Hepatocyte (in vitro differentiated cells): ENCODE results near the gene GTF3A. TPM values are rescaled to one million over a fixed set of nuclear protein-coding genes. Genes with fewer than 3 reads are reported as not detected.

Experiments
- DNase-seq: peaks from one replicate; pipeline ENCODE4 v3.0.0-alpha.2; 2016; ENCODE audit warnings: low spot score
- H2AFZ ChIP-seq: fragments of 200-600 bp; sonication (generic); 2 replicates; pipeline ENCODE4 v1.6.0; 2016; ENCODE audit warnings: antibody characterized with exemption, mild to moderate bottlenecking
- H3K27ac ChIP-seq: fragments of 200-600 bp; sonication (generic); 2 replicates; pipeline ENCODE4 v1.5.1; 2016; ENCODE audit warnings: mild to moderate bottlenecking
- H3K27me3 ChIP-seq: fragments of 200-600 bp; sonication (generic); 2 replicates; pipeline ENCODE4 v1.6.1; 2016
- H3K36me3 ChIP-seq: fragments of 200-600 bp; sonication (generic); replicated peaks from 2 replicates; pipeline ENCODE4 v1.5.1; 2016; ENCODE audit warnings: low read depth; ENCODE audit not compliant: insufficient read depth
- H3K4me1 ChIP-seq: fragments of 200-600 bp; sonication (generic); 2 replicates; pipeline ENCODE4 v1.5.1; 2016; ENCODE audit warnings: mild to moderate bottlenecking, moderate library complexity; ENCODE audit not compliant: insufficient read depth
- H3K4me2 ChIP-seq: fragments of 200-600 bp; sonication (generic); 2 replicates; pipeline ENCODE4 v1.6.0; 2016
- H3K4me3 ChIP-seq: fragments of 200-600 bp; sonication (generic); 2 replicates; pipeline ENCODE4 v1.5.1; 2016; ENCODE audit warnings: mild to moderate bottlenecking
- H3K79me2 ChIP-seq: fragments of 200-600 bp; sonication (generic); 2 replicates; pipeline ENCODE4 v1.6.0; 2017; ENCODE audit warnings: mild to moderate bottlenecking
- H3K9me2 ChIP-seq: fragments of 200-600 bp; sonication (generic); replicated peaks from 2 replicates; pipeline ENCODE4 v1.6.0; 2017; ENCODE audit warnings: mild to moderate bottlenecking; ENCODE audit not compliant: insufficient read depth
- H3K9me3 ChIP-seq: fragments of 200-600 bp; sonication (generic); 2 replicates; pipeline ENCODE4 v1.5.1; 2016; ENCODE audit warnings: low read depth, mild to moderate bottlenecking
- H4K20me1 ChIP-seq: fragments of 200-600 bp; sonication (generic); 2 replicates; pipeline ENCODE4 v1.6.0; 2016; ENCODE audit warnings: mild to moderate bottlenecking; ENCODE audit not compliant: insufficient read depth, poor library complexity, severe bottlenecking
- EZH2 ChIP-seq: fragments of 200-600 bp; sonication (generic); IDR thresholded peaks from 2 replicates; pipeline ENCODE4 v1.6.1; 2016; ENCODE audit warnings: antibody characterized with exemption, mild to moderate bottlenecking, borderline replicate concordance
- EZH2phosphoT487 ChIP-seq: fragments of 200-600 bp; sonication (generic); IDR thresholded peaks from one replicate; pipeline ENCODE4 v1.6.1; 2018; ENCODE audit warnings: antibody characterized with exemption, mild to moderate bottlenecking, low read depth, moderate library complexity; ENCODE audit not compliant: unreplicated experiment, severe bottlenecking
- WGBS: methylation state at CpG from one replicate; pipeline ENCODE4 v1.1.6; 2016; ENCODE audit warnings: low lambda C conversion rate; ENCODE audit errors: missing lambda C conversion rate; 5-methylcytosine and 5-hydroxymethylcytosine counted together
- polyA plus RNA-seq: library from polyadenylated mRNA; unstranded; fragments of >200 nt; fragmentation: Nextera tagmentation; extraction: Ambion mirVana; gene quantifications from 2 replicates; pipeline ENCODE4 v1.2.1, GENCODE V29; 2016
- total RNA-seq: library from RNA; depleted of rRNA; stranded (reverse); fragments of >200 nt; gene quantifications from 2 replicates; pipeline ENCODE4 v1.2.3, GENCODE V29; 2014
- TF ChIP-seq, protein P1 (sequence below): fragments of 200-600 bp; sonication (generic); IDR thresholded peaks from 2 replicates; pipeline ENCODE4 v1.5.1; 2016; ENCODE audit warnings: antibody characterized with exemption, mild to moderate bottlenecking; ENCODE audit not compliant: poor library complexity

The GTF3A gene
- total and polyA plus RNA-seq, 2 experiments from 2014 or later = 77.1 to 121 TPM

DNA sequence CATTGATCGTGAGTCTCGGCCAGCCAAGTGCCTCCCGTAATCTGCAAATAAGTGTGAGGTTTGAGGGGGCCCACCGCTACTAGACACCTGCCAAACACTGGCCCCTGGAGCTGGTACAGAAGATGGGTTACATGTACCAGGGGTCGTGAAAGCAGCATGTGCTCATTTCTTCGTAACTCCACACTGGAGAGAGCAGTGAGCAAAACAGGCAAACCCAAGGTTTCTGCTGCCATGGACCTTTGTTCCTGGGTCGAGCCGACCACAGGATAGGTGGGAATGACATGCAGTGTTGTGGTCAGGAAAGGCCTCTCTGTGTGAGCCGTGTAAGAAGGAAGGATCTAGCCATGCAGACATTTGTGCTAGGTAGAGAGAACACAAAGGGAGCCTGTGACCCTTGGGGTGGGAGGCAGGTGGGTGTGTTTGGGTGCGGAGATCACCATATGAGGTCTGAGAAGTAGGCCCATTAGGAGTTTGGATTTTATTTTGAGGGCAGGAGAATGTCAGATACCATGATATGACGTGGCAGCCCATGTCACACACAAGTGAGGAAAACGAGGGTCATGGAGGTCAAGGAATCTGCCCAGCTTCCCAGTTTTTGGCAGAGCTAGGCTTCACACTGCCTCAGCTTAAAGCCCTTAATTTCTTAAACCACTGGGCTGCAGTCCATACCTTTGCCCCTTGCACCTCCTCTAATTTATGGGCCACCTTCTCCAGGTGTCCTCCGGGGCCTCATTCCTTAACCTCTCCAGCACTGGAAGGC is 919 bp downstream of the GTF3A start:
- Histone ChIP-seq H2AFZ (peak overlapping the region; percentile 94), H3K9me2 (no peaks in the 10 kb centered on the region), H3K79me2 (peaks cover 27% of the 10 kb centered on the region), H3K4me3 (peak overlapping the region; percentile 52), H3K27me3 (no peaks in the 10 kb centered on the region), H3K4me2 (peak overlapping the region; percentile 88), H3K4me1 (peaks cover 26% of the 10 kb centered on the region), H3K9me3 (no peaks in the 10 kb centered on the region), H4K20me1 (peaks cover 3% of the 10 kb centered on the region), H3K36me3 (no peaks in the 10 kb centered on the region), H3K27ac (peak overlapping the region; percentile 76)
- TF ChIP-seq, protein P1, sequence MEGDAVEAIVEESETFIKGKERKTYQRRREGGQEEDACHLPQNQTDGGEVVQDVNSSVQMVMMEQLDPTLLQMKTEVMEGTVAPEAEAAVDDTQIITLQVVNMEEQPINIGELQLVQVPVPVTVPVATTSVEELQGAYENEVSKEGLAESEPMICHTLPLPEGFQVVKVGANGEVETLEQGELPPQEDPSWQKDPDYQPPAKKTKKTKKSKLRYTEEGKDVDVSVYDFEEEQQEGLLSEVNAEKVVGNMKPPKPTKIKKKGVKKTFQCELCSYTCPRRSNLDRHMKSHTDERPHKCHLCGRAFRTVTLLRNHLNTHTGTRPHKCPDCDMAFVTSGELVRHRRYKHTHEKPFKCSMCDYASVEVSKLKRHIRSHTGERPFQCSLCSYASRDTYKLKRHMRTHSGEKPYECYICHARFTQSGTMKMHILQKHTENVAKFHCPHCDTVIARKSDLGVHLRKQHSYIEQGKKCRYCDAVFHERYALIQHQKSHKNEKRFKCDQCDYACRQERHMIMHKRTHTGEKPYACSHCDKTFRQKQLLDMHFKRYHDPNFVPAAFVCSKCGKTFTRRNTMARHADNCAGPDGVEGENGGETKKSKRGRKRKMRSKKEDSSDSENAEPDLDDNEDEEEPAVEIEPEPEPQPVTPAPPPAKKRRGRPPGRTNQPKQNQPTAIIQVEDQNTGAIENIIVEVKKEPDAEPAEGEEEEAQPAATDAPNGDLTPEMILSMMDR = no peak
- TF ChIP-seq EZH2phosphoT487 (no peak), EZH2 (no peak)
- no peak for DNase-seq
- WGBS = 46% methylated on average over 13 of the region's 13 CpGs

GRCh38 chr13:27425918-27426630 is 1.7 kb downstream of the GTF3A start:
- H3K79me2 ChIP-seq = peaks cover 27% of the 10 kb centered on the region
- H2AFZ ChIP-seq = no peak overlapping the region
- TF ChIP-seq EZH2 = no peak
- TF ChIP-seq, protein P1 = peak; percentile 32
- H3K4me3 ChIP-seq = peak overlapping the region; percentile 52
- H3K27me3 ChIP-seq = no peaks in the 10 kb centered on the region
- H3K27ac ChIP-seq = peak overlapping the region; percentile 76
- peak; percentile 85 for DNase-seq
- no peaks in the 10 kb centered on the region for H3K9me2 ChIP-seq
- H4K20me1 ChIP-seq = peaks cover 3% of the 10 kb centered on the region
- H3K9me3 ChIP-seq = no peaks in the 10 kb centered on the region
- H3K4me2 ChIP-seq = peak overlapping the region; percentile 88
- no peaks in the 10 kb centered on the region for H3K36me3 ChIP-seq
- H3K4me1 ChIP-seq = peaks cover 26% of the 10 kb centered on the region
- WGBS = 42% methylated on average over 17 of the region's 17 CpGs

- no peak overlapping the region for H3K4me3 ChIP-seq
- no peak overlapping the region for H3K27ac ChIP-seq
- peaks cover 26% of the 10 kb centered on the region for H3K4me1 ChIP-seq
- DNase-seq = no peak
- H3K9me2 ChIP-seq = no peaks in the 10 kb centered on the region
- TF ChIP-seq, protein P1 = no peak
- no peak for TF ChIP-seq EZH2phosphoT487
- no peak overlapping the region for H2AFZ ChIP-seq
- no peak overlapping the region for H3K4me2 ChIP-seq
- H3K79me2 ChIP-seq = peaks cover 27% of the 10 kb centered on the region
- H4K20me1 ChIP-seq = peaks cover 3% of the 10 kb centered on the region
- 88% methylated on average over 2 of the region's 2 CpGs for WGBS
- no peaks in the 10 kb centered on the region for H3K27me3 ChIP-seq
- no peaks in the 10 kb centered on the region for H3K36me3 ChIP-seq
- H3K9me3 ChIP-seq = no peaks in the 10 kb centered on the region
These were observed 3.2 kb downstream of the GTF3A start for GRCh38 chr13:27427641-27428040.
